NCI-H774 (cell line): ENCODE data around the gene UTP15.

Experiments used
- DNase-seq: peaks from one replicate; lab custom pipeline; 2025; lab: John Stamatoyannopoulos, UW

UTP15 gene

GRCh38 chr5:73565139-73565968 is at the start of gene UTP15, which contains the start of gene ANKRA2:
Gene UTP15 (plus strand): TSS chr5:73565743. CDS start chr5:73567345, 1,602 bp downstream.
Gene ANKRA2 (minus strand): TSS chr5:73565639. CDS start chr5:73562881, 2,758 bp downstream.
- DNase-seq = peak; percentile 95

GRCh38 chr5:73519531-73520283 is 45.8 kb upstream of the UTP15 start:
- DNase-seq = peak; percentile 73

- no peak for DNase-seq
These were observed 42.6 kb upstream of the UTP15 start for GRCh38 chr5:73522989-73523388.

DNA sequence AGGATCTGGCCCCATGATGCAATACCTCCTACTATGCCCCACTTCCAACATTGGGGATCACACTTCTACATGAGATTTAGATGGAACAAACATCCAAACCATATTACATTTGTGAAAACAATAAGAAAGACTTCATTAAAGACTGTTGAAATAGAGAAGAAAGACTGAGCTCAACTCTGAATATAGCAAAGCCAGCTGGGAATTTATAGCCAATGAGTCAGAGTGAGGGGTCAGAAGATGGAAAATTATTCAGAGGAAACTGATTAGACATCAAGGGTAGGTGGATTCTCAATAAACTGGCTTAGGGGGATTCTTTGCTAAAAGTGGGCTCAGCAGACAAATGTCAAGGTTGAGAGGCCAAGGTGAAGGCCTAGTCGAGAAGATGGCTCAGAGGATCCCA is 41.7 kb upstream of the UTP15 start:
- DNase-seq = no peak

DNA sequence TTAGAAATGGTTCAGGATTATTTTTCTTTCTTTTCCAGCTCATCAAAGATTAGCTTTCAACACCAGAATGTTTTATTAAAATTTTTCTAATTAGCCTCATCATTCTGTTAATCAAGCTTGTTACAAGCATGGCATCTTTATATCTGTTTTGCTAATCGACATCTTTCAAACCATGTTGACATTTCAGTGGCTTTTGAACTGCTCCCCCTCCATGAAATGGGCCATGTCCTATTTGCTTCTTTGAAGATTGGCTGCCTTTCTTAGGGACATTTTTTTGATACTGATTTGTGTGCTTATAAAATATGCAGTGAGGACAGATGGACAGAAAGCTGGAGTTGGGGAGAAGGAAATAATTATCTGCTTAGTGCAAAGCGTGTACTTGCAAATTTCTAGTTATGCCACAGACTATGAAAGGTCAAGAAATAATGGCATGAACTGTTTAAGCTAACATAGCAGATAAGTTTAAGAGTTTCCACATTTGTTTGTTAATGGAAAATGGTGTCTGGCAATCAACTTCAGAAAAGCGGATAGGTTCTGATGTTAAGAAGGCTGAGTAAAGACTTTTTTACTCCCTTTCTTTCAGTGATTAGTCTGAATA is 39.8 kb upstream of the UTP15 start:
- DNase-seq = no peak

- DNase-seq = no peak
These were observed 37.3 kb upstream of the UTP15 start for GRCh38 chr5:73528248-73528647.

DNA sequence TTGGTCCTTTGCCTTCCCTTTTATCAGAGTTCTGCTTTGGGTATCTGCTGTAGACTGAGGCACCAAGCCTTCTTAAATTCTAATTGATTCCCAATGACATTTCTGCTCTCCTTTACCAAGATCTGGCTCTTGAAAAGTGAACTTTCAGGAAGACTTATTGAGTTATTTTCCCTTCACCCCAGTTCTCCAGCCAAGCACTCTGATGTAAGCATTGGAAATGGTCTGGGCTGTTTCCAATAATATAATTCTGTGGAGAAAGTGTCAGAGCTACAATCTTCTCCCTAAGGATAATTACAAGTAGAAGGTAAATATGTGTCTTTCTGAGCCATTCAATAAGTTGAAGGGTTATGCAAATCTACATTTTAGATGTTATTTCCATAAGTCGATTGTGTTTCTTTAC is 36.5 kb upstream of the UTP15 start:
- no peak for DNase-seq

- no peak for DNase-seq
These were observed 34.2 kb upstream of the UTP15 start for GRCh38 chr5:73531356-73531755.

DNA sequence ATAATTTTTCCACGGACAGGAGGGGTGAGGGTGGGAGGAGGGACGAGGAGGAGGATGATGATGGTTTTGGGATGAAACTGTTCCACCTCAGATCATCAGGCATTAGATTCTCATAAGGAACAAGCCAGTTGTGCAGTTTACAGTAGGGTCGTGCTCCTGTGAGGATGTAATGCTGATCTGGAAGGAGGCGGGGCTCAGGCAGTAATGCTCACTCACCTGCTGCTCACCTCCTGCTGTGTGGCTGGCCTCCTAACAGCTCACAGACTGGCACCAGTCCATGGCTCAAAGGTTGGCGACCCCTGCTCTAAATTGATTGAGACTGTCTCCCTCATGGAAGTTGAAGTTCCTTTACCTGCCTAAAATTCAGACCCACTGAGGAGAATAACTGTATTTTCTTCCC is 33.3 kb upstream of the UTP15 start:
- no peak for DNase-seq

DNA sequence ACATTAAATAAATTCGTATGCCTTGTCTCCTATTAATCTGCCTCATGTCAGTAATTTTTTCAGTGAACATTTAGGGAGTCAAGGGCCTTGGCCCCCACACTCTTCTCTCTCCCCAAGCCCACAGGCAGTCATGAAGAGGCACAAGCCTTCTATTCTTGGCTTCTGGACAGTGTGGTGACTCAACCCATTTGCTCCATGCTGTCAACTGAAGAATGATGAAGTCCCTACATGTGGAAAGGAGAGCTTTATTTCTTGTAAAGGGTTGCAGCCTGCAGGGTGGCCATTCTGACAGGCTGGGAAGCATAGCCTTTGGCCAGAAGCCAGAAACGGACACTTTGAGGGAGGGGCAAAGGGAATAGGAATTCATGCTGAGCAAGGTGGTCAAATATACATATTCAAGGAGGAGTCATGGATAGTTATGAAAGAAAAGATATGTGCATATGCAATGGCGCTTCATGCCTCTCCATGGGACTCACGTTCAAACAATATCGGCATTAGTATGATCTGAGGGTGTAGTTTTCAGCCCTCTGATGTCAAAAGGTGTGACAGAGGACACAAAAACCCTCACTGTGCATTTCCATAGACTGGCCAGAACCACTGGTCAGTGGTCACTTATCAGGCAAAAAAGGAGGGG is 31.4 kb upstream of the UTP15 start:
- no peak for DNase-seq

DNA sequence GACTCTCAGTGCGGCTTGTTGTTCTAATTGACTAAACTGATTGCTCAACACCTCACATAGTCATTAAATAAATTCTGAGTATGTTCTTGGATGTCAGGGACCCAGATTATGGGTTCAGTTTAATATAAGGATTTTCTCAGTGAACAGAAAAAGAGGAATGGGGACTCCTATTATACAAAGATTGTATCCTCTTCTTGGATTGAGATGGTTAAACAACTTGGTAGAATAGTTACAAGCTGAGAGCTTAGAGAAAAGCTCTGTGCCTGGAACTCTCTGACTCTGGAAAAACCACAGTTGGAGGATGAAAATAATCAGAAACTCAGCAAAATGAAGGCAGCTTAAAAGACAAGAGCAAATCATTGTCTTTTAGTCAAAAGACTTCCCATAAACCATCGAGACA is 30.6 kb upstream of the UTP15 start:
- no peak for DNase-seq

- DNase-seq = no peak
These were observed 25.8 kb upstream of the UTP15 start for GRCh38 chr5:73539730-73540129.

DNA sequence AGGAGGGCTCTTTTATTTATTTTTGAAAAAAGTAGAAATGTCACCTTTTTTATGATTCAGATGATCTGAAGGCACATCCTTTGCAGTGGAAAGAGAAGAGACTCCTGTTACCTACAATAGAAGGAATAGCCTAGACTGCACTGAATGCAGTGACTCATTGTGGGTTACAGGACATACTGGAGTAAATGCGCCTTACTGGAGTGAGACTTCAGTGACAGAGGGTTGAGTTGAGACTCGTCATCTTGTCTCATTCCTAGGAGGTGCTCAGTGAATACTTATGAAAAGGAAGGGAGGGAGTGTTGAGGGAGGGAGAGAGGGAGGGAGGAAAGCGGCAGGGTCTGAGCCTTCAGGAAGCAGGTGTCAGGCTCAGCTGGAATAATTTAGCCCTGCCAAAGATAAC is 25.4 kb upstream of the UTP15 start:
- no peak for DNase-seq

- DNase-seq = no peak
These were observed 23.5 kb upstream of the UTP15 start for GRCh38 chr5:73542020-73542419.

GRCh38 chr5:73544429-73545402 is 20.8 kb upstream of the UTP15 start:
- peak; percentile 91 for DNase-seq

DNA sequence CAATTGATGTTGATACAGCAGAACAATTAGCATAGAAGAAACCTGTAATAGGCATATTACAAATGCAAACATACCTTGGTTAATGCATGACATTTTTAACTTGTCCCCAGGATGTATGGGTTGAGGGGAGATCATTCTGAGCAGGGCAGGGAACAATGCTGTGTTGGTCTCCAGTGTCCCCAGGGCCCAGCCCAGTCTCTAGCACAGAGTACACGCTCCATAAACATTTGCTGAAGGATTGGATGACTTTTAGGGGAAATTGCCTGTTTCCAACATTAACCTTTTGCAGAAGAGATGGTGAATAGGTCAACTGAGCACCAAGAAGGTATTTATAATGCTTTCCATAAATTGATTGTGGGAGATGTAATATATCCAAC is 20.2 kb upstream of the UTP15 start:
- DNase-seq = no peak

- DNase-seq = no peak
These were observed 15.5 kb upstream of the UTP15 start for GRCh38 chr5:73550016-73550415.

- no peak for DNase-seq
These were observed 12.9 kb upstream of the UTP15 start for GRCh38 chr5:73552642-73553041.

DNA sequence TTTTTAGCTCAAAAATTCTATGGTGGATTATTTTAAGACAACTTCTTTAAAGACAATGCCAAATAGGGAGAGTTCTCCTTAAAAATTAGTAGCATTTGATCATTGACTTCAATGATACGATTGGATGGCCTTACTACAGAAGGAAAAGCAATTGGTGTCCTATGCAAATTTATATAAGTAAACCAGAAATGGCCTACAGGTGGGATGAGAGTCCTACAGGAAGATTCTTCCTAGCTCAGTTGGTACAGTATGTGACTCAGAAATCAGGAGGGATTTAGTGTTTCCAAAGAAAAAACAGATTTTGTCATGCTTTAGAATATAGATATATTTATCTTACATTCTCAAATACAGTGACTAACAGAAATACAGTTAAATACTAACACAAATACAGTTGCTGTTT is 6.6 kb upstream of the UTP15 start:
- DNase-seq = no peak

DNA sequence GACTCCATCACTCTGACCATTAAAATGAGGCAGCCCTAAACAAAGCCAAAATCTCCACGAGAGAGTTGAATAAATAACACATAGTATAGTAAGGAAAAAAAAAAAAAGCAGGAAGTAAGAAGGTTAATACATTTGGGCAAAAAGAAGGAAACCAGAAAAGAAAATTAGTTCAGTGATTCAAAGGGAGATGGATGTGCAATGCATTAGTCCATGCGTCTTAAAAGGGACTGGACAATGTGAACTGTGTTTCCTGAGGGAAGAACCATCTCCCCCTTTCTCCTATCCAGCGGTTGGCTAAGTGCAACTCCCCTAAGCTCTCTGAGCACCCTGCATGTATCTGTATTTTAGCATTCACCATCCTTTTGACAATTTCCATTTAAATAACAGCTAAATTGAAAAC is 1.5 kb upstream of the UTP15 start:
- DNase-seq = no peak

DNA sequence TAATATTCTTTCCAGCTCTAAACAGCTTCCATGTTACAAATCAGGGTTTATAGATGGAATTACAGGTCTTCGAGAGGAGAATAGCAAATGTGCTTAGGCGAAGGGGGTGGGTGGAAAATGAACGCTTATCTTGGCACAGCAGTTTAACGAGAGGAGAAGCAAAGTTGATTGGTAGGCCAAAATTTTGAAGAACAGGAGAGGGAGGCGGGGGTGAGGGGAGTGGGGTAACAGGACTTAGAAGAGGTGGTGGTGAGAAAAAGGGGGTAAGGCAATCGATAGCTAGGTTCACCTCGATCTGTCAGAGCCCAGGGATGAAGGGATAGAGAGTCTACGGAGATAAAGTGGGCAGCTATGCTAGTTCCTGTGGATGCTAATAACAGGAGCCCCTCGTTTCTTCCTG is 868 bp upstream of the UTP15 start:
- DNase-seq = no peak
